Daoy (cell line): ENCODE results near the gene SBF2. TPM values are rescaled to one million over a fixed set of nuclear protein-coding genes. Genes with fewer than 3 reads are reported as not detected.
"Not testable (repeated sequence)": the region's sequence is repeated elsewhere in the genome, so short reads cannot be mapped to it uniquely, and the experiment has no call there.

Source experiments
- DNase-seq: peaks from one replicate; pipeline ENCODE4 v3.0.0-alpha.2; 2015; ENCODE audit warnings: low read depth
- total RNA-seq: library from RNA; depleted of rRNA; stranded (reverse); fragments of >200 nt; shearing (Covaris generic); gene quantifications from 2 replicates; pipeline ENCODE4 v1.2.3, GENCODE V29; 2014

The SBF2 gene
- total RNA-seq, 1 experiment from 2014 or later = 23.4 TPM

DNA sequence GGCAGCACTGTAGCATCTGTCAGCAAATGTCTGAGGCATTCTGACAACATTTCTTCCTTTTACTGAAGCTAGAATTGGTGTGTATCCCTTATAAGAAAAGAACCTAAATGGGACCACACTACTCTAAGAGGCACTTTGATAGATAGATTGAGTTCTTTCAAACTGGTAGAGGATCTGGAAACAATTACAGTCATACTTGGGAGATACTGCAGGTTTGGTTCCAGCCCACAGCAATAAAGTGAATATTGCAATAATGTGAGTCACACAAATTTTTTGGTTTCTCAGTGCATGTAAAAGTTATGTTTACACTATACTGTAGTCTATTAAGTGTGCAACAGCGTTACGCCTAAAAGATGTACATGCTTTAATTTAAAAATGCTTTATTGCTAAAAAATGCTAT lies 96.9 kb downstream of the SBF2 start:
- DNase-seq = no peak

DNA sequence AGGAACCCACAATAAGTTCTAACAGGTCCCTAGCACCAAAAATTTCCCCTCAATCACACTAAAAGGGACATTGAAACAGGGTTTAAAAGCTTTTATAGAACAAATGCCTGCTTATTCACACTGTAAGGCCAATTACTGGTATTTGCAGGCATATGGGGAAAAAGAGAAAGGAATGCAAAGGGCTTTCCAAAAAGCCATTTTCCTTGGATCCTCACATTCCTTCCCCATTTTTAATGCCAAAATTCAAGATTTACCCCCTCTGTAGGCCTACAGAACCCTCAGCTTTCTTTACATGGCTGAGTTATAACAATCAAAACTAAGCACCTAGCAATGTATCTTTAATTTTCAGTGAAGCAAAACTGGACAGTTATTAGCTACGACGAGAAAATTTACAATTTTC lies 102.0 kb downstream of the SBF2 start:
- DNase-seq = no peak

DNA sequence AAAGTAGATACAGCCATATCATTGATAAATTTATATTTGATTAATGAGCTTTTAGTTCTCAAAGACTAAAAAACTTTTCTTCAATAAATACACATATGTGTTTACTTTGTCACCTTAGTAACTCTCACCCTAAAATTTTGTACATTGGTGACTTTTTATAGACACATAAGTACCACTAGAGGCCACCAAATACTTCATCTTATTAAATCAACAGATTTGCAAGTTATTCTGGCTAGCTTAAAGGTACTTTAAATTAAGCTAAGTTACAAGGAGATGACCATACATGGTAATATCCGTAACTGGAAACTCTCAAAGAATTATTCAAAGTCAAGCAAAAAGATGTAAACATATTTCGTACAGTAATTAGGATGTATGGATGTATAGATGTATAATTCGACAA lies 112.2 kb downstream of the SBF2 start:
- DNase-seq = no peak

DNA sequence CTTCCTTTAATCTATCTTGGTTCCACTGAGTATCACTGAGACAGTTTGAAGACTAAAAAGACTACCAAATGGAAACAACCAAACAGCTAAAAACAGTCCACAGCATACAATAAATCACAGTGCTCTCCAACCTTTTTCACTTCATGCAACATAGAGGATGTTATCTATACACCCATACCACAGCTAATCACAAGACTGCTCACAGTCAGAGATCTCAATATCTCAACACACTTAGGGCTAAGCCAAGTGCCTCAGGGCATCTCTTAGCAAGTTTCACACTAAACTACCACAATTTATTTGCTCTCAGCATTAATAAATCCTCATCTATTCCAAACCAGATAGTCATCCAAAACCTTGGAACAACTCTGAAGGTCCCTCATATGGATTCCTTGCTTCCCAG lies 129.4 kb downstream of the SBF2 start:
- DNase-seq = no peak

DNA sequence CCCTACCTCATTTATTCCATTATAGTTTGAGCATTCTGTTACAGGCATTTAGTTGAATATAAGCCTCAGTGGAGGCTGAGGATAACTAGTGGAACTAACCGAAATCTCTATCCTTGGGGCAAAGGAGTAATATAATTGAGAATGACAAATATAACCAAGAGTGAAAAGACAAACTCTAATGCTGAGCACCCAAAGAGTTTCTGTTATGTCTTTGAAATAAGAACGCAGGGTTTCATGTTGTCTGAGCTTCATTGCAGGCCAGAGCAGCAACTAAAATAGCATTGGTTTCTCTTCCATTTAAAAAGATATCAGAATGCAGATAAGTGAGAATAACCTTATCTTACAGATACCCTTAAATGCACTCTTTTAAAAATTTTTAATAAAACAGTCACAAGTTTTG lies 131.8 kb downstream of the SBF2 start:
- DNase-seq = no peak

DNA sequence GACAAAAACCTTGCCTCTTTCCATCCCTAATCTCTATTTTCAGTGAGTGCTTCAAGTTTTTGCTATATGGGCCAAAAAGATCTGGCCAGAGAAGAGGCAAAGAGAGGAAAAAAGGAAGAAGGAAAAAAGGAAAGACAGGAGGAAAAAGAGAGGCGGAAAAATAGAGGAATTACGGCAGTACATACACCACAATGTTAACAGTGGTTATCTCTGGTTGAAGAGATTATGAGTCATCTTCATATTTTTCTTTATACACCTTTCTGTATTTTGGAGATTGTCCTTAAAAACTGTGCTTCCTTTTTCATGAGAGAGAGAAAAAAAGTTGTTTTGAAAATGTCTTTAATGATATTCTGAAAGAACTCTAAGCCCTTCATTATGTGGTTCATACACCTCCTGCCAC lies 133.7 kb downstream of the SBF2 start:
- DNase-seq = no peak

DNA sequence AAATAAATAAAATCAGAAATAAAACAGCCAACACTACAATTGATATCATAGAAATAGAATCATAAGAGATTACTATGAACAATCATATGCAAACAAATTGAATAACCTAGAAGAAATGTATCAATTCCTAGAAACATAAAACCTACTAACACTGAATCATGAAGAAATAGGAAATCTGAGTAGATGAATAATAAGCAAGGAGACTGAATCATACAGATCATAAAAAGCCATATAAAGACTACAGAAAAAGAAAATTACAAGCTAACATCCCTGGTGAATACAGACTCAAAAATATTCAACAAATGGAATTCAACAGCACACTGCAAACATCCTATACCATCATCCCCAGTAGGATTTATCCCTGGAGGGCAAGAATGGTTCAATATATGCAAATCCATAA lies 135.6 kb downstream of the SBF2 start:
- DNase-seq = no peak

DNA sequence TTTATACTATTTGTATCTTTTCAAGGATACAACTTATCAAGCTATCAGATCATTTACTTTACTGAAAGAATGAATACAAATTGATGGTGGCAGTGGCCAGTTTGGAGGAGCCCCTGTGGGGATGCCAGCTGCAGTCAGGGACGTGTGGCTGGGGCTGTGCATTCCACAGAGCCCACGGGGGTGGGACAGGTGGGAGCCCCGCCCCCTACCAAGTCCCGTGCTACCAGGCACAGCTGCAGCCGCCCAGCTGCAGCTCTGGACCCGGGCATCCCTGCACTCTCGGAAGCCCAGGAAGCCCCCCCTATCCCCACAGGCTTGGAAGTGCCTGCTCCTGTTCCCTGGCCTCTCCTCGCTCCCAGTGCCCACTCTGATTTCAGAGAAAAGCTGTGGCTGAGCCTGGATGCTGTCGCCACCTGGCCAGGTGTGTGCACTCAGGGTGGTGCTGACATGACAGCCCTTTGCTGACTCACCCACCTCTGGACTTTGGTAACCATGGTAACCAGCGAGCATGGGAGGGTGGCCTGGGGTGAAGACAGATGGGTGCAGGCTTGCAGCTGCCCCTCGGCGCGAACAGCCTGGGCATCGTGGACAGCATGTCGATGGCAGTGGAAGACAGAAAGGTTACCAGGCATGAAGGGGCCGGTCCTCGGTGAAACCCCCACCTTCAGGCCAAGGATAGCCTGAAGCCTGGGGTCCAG lies 138.1 kb downstream of the SBF2 start:
- no peak for DNase-seq

DNA sequence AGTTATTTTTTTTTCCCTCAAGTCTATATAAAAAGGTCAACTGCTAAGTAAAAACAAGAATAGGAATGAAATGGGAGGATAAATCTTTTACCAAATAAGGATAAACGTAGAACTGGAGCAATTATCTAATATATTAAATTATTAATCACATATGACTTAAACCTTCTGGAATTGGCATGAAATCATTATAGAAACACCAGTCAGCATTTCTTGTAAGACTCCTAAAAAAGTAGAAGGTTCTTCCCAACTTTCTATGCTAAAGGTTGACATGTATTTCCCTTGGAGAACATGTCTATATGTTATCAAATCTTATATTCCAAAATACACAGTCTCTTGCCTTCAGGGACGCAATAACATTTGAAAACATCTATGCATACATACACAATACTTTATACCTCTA lies 143.2 kb downstream of the SBF2 start:
- DNase-seq = no peak

DNA sequence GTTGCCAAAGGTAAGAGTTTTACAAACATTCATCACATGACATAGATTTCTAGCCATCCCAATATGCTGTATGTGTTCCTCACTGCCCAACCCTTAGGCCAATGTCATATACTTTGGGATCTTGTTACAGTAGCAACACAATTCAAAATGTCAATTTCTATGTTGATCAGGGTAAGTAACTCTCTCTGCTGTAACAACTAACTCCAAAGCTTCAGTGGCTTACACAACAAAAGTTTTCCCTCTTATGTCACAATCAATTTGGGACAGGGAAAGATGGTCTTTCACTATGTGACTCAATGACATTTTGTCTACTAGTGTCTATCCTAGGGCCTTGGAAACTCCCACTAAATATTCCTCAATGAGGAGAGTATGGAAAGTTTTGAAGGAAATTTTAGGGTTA lies 144.5 kb downstream of the SBF2 start:
- no peak for DNase-seq

DNA sequence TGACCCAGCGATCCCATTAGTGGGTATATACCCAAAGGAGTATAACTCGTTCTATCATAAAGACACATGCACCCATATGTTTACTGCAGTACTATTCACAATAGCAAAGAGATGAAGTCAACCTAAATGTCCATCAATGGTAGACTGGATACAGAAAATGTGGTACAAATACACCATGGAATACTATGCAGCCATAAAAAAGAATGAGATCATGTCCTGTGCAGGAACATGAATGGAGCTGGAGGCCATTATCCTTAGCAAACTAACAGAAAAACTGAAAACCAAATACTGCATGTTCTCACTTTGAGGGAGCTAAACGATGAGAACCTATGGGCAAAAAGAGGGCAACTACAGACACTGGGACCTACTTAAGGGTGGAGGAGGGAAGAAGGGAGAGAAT lies 146.8 kb downstream of the SBF2 start:
- DNase-seq = no peak

DNA sequence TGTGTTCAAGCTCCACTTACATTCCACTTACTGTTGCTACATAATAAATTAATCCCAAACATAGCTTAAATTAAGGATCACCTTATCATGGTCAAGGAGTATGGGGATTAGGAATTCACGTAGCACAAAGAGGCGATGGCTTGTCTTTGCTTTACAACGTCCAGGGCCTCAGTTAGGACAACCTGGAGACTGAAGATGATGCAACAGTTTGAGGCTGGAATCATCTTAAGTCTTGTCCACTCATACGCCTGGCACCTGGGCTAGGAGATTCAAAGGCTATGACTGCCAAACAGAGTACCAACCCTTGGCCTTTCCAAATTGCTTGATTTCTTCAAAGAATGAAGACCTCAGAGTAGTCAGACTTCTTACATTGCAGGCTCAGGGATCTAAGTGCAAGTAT lies 149.1 kb downstream of the SBF2 start:
- no peak for DNase-seq

DNA sequence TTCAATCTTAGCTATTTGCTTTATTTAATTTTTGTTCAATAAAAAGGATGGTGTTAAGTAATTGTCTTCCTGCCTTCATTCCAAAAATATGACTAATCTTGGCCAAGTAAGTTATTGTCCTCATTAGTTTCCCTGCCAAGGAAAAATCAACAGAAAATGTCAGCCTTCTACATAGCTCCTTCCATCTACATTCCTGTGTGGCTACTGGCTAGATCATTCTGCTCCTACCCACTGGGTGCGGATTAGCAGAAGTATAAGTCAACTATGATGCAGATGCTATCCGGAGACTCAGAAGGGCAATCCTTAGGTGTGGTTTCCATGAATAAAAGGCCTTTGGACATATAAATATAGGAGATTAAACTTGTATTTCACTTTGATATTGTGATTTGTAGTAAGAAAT lies 154.4 kb downstream of the SBF2 start:
- DNase-seq = peak; percentile 23

DNA sequence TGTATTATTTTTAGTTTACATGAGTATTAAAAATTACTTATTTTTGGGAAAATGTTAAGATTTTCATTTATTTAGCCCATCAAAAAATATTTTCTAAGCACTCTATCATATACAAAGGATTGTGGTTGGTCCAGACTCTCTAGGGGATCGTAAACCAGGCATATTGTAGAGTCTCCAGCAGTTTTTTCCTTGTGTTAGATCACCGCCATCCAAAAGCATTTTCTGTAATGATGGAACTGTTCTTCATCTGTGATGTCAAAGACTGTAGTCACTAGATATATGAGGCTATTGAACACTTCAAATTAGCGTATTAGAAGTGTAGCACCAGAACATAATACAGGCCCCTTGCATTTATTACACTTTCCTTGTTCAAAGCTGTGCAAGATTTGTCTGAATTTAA lies 154.9 kb downstream of the SBF2 start:
- DNase-seq = no peak

DNA sequence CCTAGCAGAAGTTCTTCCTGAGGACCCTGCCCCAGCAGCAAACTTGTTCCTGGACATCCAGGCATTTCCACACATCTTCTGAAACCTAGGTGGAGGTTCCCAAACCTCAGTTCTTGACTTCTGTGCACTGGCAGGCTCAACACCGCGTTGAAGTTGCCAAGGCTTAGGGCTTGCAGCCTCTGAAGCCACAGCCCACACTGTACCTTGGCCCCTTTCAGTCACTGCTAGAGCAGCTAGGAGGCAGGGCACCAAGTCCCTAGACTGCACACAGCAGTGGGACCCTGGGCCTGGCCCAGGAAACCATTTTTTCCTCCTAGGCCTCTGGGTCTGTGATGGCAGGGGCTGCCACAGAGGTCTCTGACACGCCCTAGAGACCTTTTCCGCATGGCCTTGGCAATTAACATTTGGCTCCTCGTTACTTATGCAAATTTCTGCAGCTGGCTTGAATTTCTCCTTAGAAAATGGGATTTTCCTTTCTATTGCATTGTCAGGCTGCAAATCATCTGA lies 159.0 kb downstream of the SBF2 start:
- DNase-seq = no peak

DNA sequence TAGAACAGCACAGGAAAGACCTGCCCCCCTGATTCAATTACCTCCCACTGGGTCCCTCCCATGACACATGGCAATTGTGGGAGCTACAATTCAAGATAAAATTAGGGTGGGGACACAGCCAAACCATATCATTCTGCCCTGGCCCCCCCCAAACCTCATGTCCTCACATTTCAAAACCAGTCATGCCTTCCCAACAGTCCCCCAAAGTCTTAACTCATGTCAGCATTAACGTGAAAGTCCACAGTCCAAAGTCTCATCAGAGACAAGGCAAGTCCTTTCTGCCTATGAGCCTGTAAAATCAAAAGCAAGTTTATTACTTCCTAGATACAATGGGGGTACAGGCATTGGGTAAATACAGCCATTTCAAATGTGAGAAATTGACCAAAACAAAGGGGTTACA lies 159.8 kb downstream of the SBF2 start:
- DNase-seq = not testable (repeated sequence)

DNA sequence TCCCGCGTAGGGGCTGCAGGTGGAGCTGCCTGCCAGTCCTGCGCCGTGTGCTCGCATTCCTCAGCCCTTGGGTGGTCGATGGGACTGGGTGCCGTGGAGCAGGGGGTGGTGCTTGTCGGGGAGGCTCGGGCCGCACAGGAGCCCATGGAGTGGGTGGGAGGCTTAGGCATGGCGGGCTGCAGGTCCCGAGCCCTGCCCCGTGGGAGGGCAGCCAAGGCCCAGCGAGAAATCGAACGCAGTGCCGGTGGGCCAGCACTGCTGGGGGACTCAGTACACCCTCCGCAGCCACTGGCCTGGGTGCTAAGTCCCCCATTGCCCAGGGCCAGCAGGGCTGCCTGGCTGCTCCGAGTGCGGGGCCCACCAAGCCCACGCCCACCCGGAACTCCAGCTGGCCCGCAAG lies 160.8 kb downstream of the SBF2 start:
- not testable (repeated sequence) for DNase-seq

DNA sequence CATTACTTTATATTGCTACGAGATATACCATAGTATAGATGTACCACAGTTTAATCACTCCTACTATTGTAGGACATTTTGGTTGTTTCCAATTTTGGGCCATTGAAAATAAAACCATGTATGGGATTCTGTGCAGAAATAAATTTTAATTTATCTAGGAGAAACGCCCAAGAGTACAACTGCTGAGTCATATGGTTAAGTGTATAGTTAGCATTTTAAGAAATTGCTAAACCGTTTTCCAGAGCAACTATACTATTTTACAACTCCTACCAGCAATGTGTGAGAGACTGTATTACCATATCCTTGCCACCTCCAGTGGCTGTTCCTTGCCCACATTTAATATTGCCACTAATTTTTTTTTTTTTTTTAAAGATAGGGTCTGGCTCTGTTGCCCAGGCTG lies 163.1 kb downstream of the SBF2 start:
- DNase-seq = no peak

DNA sequence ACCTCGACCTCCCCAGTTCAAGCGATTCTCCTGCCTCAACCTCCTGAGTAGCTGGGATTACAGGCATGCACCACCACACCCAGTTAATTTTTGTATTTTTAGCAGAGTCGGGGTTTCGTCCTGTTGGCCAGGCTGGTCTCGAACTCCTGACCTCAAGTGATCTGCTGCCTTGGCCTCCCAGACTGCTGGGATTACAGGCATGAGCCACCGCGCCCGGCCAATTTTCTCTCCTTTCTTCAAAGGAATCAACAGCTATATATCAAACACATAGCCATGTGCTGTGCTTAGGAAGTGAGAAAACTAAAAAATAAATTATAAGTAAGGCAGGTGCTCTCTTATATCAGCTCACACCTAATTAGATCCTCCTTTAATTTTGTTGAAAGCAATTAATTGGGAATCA lies 164.8 kb downstream of the SBF2 start:
- DNase-seq = not testable (repeated sequence)

DNA sequence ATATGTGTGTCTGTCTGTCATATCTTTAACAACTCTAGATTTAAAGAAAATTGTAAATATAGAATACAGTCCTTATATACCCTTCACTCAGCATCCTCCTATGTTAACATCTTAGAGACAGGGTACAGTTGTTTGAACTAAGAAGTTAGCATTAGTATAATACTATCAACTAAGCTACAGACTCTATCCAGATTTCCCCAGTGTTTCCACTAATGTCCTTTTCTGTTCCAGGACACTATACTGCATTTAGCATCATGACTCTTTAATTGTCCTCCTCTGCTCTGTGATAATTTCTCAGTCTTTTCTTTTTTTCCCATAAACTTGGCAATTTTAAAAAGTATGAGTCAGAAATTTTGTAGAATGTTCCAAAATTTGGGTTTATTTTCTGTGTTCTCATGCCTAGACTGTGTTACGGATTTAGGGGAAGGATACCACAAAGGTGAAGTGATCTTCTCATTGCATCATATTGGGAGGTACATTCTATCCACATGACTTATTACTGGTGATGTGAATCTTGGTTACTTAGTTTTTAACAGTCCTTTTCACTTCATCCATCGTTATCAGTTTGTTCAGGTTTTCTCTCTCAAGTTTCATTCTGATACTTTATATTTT lies 168.4 kb downstream of the SBF2 start:
- no peak for DNase-seq

DNA sequence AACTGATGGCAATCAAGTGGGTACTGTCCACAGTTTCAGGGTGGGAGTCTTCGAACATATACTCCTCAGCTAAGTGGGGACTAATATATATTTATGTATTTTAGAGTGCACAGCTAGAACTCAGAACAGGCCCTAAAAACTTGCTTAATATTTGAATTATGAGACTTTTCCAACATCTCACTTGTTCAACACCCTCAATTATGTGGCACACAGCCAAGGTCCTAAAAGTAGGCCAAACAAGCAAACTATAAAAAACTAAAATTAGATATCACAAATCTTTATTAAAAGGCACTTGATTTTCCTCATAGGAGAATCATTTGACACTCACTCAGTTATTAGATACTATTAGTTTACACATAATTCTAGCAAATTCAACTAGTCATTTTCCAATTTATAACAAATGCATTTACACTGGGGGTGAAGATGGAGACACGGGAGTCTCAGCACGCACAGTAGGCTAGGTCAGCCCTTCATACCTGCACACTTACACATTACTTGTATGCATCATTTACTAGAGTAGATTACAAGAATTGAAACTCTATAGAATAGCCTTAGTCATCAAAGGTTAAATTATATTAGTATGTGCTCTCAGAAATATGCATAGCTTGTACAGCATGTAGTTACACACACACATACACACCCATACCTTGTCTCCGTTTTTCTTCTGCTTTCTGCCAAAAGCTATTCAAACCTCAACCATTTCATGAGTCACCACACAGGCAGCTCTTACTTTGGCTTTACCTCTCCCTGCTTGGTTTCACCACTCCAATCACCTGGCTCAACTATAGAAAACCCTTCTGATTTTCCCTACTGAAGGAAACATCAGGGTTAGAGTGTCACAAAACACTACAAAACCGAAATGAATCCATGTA lies 171.5 kb downstream of the SBF2 start:
- peak; percentile 38 for DNase-seq

DNA sequence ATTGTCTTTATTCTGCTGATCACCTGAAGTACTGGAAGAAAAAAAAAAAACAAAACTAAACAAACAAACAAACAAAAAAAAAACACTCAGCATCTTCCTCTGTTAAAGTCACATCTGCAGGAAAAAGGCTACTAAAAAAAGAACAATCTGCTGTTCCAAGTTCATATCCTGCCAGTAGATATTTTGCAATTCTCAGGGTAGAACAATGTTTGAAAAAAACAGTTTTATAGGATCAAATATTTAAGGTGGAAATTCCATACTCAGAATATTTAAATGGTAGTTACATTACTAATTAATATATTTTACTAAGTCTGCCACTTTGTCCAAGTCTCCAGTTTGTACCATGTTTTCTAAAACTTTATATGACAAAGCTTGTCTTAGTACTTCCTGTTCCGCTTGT lies 175.2 kb downstream of the SBF2 start:
- no peak for DNase-seq
